ENCODE data around the gene MACF1. TPM values are rescaled to one million over a fixed set of nuclear protein-coding genes. Genes with fewer than 3 reads are reported as not detected.

The MACF1 gene
- total RNA-seq, 1 experiment from 2014 or later: 190 TPM

GRCh38 chr1:39531526-39531925 lies 327.0 kb downstream of the MACF1 start:
- Histone ChIP-seq H3K27me3 (ENCODE audit: insufficient read depth, low read length) (no peaks in the 10 kb centered on the region), H3K27ac (ENCODE audit: insufficient read length, low read depth, low read length) (no peak overlapping the region), H2BK20ac (ENCODE audit: low read depth, low read length, poor library complexity, severe bottlenecking) (no peak overlapping the region), H2BK5ac (ENCODE audit: insufficient read length, low read length) (no peak overlapping the region), H3T11ph (ENCODE audit: low read length) (no peak overlapping the region), H2BK120ac (ENCODE audit: low read depth, low read length, poor library complexity, severe bottlenecking) (no peak overlapping the region), H4K5ac (ENCODE audit: insufficient read length, low read depth, low read length) (no peak overlapping the region), H3K79me2 (ENCODE audit: insufficient read depth, low read length) (no peaks in the 10 kb centered on the region), H3K79me1 (ENCODE audit: insufficient read depth, low read depth, low read length, poor library complexity, severe bottlenecking) (no peaks in the 10 kb centered on the region), H3K23me2 (ENCODE audit: insufficient read length, low read depth, low read length, poor library complexity, severe bottlenecking) (no peaks in the 10 kb centered on the region), H3K14ac (ENCODE audit: insufficient read depth, low read length) (no peak overlapping the region), H3K4me1 (ENCODE audit: insufficient read depth, low read length) (no peaks in the 10 kb centered on the region), H2AK5ac (ENCODE audit: insufficient read length, low read length) (no peak overlapping the region), H3K23ac (ENCODE audit: insufficient read length, low read depth, low read length) (no peak overlapping the region), H3K56ac (ENCODE audit: insufficient read length, low read depth, low read length) (no peak overlapping the region), H3K9ac (ENCODE audit: extremely low read depth, insufficient read length, low read length) (no peak overlapping the region), H2BK15ac (ENCODE audit: low read depth, low read length) (no peak overlapping the region), H3K9me3 (ENCODE audit: control insufficient read depth, low read depth, low read length) (no peaks in the 10 kb centered on the region), H4K20me1 (ENCODE audit: control insufficient read depth, insufficient read depth, insufficient read length) (no peaks in the 10 kb centered on the region), H2BK12ac (ENCODE audit: insufficient read length, low read depth, low read length) (no peak overlapping the region), H2AFZ (ENCODE audit: low read length) (no peak overlapping the region), H4K91ac (ENCODE audit: insufficient read length, low read depth, low read length) (no peak overlapping the region), H3K4me2 (ENCODE audit: insufficient read depth, insufficient read length, low read length) (no peak overlapping the region), H4K8ac (replicated peaks; ENCODE audit: insufficient read length, low read depth, low read length) (no peak overlapping the region), H3K4ac (ENCODE audit: low read depth, low read length) (no peak overlapping the region), H3K18ac (ENCODE audit: insufficient read length, low read depth, low read length) (no peak overlapping the region)
- peaks cover 2 to 22% (median 12%) of the 10 kb centered on the region in 3 experiments; a peak in 4 of 7 replicates for H3K36me3 Mint-ChIP-seq (ENCODE audit: insufficient read depth in 1 of 3, low read depth in 3 of 3)
- no peak for TF ChIP-seq CTCF (conservative IDR thresholded peaks at IDR 0.05)
- H3K27ac Mint-ChIP-seq: no peak overlapping the region; a peak in 2 of 7 replicates
- H3K9me3 Mint-ChIP-seq: no peaks in the 10 kb centered on the region
- DNase-seq: no peak
- H3K4me3 Mint-ChIP-seq: no peak overlapping the region
- WGBS (ENCODE audit: extremely low coverage, insufficient read length, low lambda C conversion rate): no CpG with 5 or more reads among the region's 4 CpGs
- H3K4me1 Mint-ChIP-seq: no peaks in the 10 kb centered on the region
- H3K27me3 Mint-ChIP-seq (ENCODE audit: low read depth): no peaks in the 10 kb centered on the region
